Peyer's patch (tissue), 4 donors: ENCODE measurements around the gene BICC1. TPM values are rescaled to one million over a fixed set of nuclear protein-coding genes. Genes with fewer than 3 reads are reported as not detected.

ENCODE experiments used
- DNase-seq, 3 donors: peaks; one replicate each; pipeline ENCODE4 v3.0.0-alpha.2; 2017 to 2019
- H3K27ac ChIP-seq, 4 donors: fragments of 200-600 bp; sonication (generic); one replicate each; pipeline ENCODE4 v1.5.1; 2016 to 2019
- H3K27me3 ChIP-seq, 2 donors: fragments of 200-600 bp; sonication (generic); one replicate each; pipeline ENCODE4 v1.5.1; 2019
- H3K36me3 ChIP-seq, 3 donors: fragments of 200-600 bp; sonication (generic); one replicate each; pipeline ENCODE4 v1.5.1; 2016 to 2019
- H3K4me1 ChIP-seq, 4 donors: fragments of 200-600 bp; sonication (generic); one replicate each; pipeline ENCODE4 v1.5.1; 2016 to 2019
- H3K4me3 ChIP-seq, 4 donors: fragments of 200-600 bp; sonication (generic); 1 replicate in 3 of 4; 2 replicates in 1 of 4; pipeline ENCODE4 v1.5.1; 2016 to 2019; ENCODE audit warnings: mild to moderate bottlenecking in 1 of 4
- H3K9me3 ChIP-seq, 4 donors: fragments of 200-600 bp; sonication (generic); one replicate each; pipeline ENCODE4 v1.5.1; 2016 to 2019; ENCODE audit warnings: mild to moderate bottlenecking in 1 of 4
- CTCF ChIP-seq, 6 experiments: fragments of 450-650 bp in 4 of 6; fragments of 200-600 bp in 2 of 6; sonication (generic) in 1 of 6; IDR thresholded peaks; one replicate each; pipeline ENCODE4 v1.5.1; 2017 to 2019; ENCODE audit warnings: antibody characterized with exemption in 6 of 6, mild to moderate bottlenecking in 3 of 6, moderate library complexity in 1 of 6
- POLR2A ChIP-seq, 2 donors: fragments of 450-650 bp; IDR thresholded peaks; one replicate each; pipeline ENCODE4 v1.5.1; 2017; ENCODE audit warnings: antibody characterized with exemption in 2 of 2, mild to moderate bottlenecking in 2 of 2, moderate library complexity in 2 of 2
- total RNA-seq, 4 donors: library from RNA; depleted of rRNA; stranded (reverse); fragments of >200 nt; gene quantifications; one replicate each; pipeline ENCODE4 v1.1.0, GENCODE V29; 2016

BICC1 gene
- total RNA-seq, 4 donors from 2014 or later = 1.1 to 19.0 (median 2.6) TPM

GRCh38 chr10:58516671-58517070 is 4.0 kb downstream of the BICC1 start:
- H3K36me3 ChIP-seq = no peaks in the 10 kb centered on the region
- H3K4me3 ChIP-seq = no peak overlapping the region
- no peak for DNase-seq
- H3K27me3 ChIP-seq = no peaks in the 10 kb centered on the region
- no peak overlapping the region for H3K27ac ChIP-seq
- peaks cover 0 to 4% (median 0%) of the 10 kb centered on the region in 4 donors for H3K4me1 ChIP-seq
- TF ChIP-seq CTCF (IDR thresholded peaks at IDR 0.05) (no peak), POLR2A (IDR thresholded peaks at IDR 0.05) (no peak)
- no peaks in the 10 kb centered on the region for H3K9me3 ChIP-seq

- Histone ChIP-seq H3K4me3 (no peak overlapping the region), H3K9me3 (no peaks in the 10 kb centered on the region), H3K27ac (no peak overlapping the region), H3K27me3 (no peaks in the 10 kb centered on the region), H3K4me1 (peaks cover 0 to 4% (median 0%) of the 10 kb centered on the region in 4 donors), H3K36me3 (no peaks in the 10 kb centered on the region)
- TF ChIP-seq CTCF (IDR thresholded peaks at IDR 0.05) (no peak), POLR2A (IDR thresholded peaks at IDR 0.05) (no peak)
- no peak for DNase-seq
These were observed 4.4 kb downstream of the BICC1 start for GRCh38 chr10:58517081-58517480.

- H3K27ac ChIP-seq = no peak overlapping the region
- no peaks in the 10 kb centered on the region for H3K36me3 ChIP-seq
- DNase-seq = no peak
- no peaks in the 10 kb centered on the region for H3K9me3 ChIP-seq
- peaks cover 0 to 4% (median 0%) of the 10 kb centered on the region in 4 donors for H3K4me1 ChIP-seq
- no peaks in the 10 kb centered on the region for H3K27me3 ChIP-seq
- TF ChIP-seq POLR2A (IDR thresholded peaks at IDR 0.05) (no peak), CTCF (IDR thresholded peaks at IDR 0.05) (no peak)
- H3K4me3 ChIP-seq = no peak overlapping the region
These were observed 5.1 kb downstream of the BICC1 start for GRCh38 chr10:58517491-58518355.

- Histone ChIP-seq H3K36me3 (no peaks in the 10 kb centered on the region), H3K27ac (no peak overlapping the region), H3K9me3 (no peaks in the 10 kb centered on the region), H3K4me1 (no peaks in the 10 kb centered on the region), H3K4me3 (no peak overlapping the region), H3K27me3 (no peaks in the 10 kb centered on the region)
- DNase-seq = no peak
- TF ChIP-seq CTCF (IDR thresholded peaks at IDR 0.05) (no peak), POLR2A (IDR thresholded peaks at IDR 0.05) (no peak)
These were observed 6.1 kb downstream of the BICC1 start for GRCh38 chr10:58518775-58519174.

- DNase-seq = no peak
- Histone ChIP-seq H3K4me1 (no peaks in the 10 kb centered on the region), H3K27me3 (no peaks in the 10 kb centered on the region), H3K27ac (no peak overlapping the region), H3K36me3 (no peaks in the 10 kb centered on the region), H3K4me3 (no peak overlapping the region), H3K9me3 (no peaks in the 10 kb centered on the region)
- no peak for TF ChIP-seq POLR2A (IDR thresholded peaks at IDR 0.05)
These were observed 16.5 kb downstream of the BICC1 start for GRCh38 chr10:58529077-58529728.

- H3K4me3 ChIP-seq = no peak overlapping the region
- TF ChIP-seq CTCF (IDR thresholded peaks at IDR 0.05) (peak in 5 of 6 experiments; percentile 9 to 72 (median 68)), POLR2A (IDR thresholded peaks at IDR 0.05) (no peak)
- no peaks in the 10 kb centered on the region for H3K36me3 ChIP-seq
- H3K9me3 ChIP-seq = no peaks in the 10 kb centered on the region
- no peaks in the 10 kb centered on the region for H3K27me3 ChIP-seq
- H3K4me1 ChIP-seq = no peaks in the 10 kb centered on the region
- peak in 1 of 3 donors; percentile 78 for DNase-seq
- H3K27ac ChIP-seq = no peak overlapping the region
These were observed 18.5 kb downstream of the BICC1 start for GRCh38 chr10:58531084-58531695.
